Spleen (tissue), 11 donors: ENCODE results near the gene PRR15L. TPM values are rescaled to one million over a fixed set of nuclear protein-coding genes. Genes with fewer than 3 reads are reported as not detected.
A peak's percentile ranks its signal among the peaks of the same experiment; 100 is the strongest.

Source experiments
- DNase-seq: peaks from one replicate; pipeline ENCODE4 v3.0.0-alpha.2; 2020
- H3K27ac ChIP-seq, 8 donors: fragments of 200-600 bp; sonication (generic) in 7 of 8; 1 replicate in 4 of 8; 2 replicates in 4 of 8; pipeline versions ENCODE4 v1.5.0 to v1.8.0; 2016 to 2021; ENCODE audit warnings: inconsistent platforms in 4 of 8, mild to moderate bottlenecking in 4 of 8, moderate library complexity in 1 of 8
- H3K27me3 ChIP-seq, 7 donors: fragments of 200-600 bp; sonication (generic) in 6 of 7; replicated peaks in 1 of 7; 1 replicate in 4 of 7; 2 replicates in 3 of 7; pipeline versions ENCODE4 v1.5.0 to v1.8.0; 2016 to 2021; ENCODE audit warnings: inconsistent platforms in 3 of 7, mild to moderate bottlenecking in 1 of 7
- H3K36me3 ChIP-seq, 6 donors: fragments of 200-600 bp; sonication (generic) in 5 of 6; 1 replicate in 4 of 6; 2 replicates in 2 of 6; pipeline versions ENCODE4 v1.5.0 to v1.8.0; 2016 to 2021; ENCODE audit warnings: inconsistent platforms in 2 of 6
- H3K4me1 ChIP-seq, 6 donors: fragments of 200-600 bp; sonication (generic) in 5 of 6; 1 replicate in 3 of 6; 2 replicates in 3 of 6; pipeline versions ENCODE4 v1.5.0 to v1.8.0; 2016 to 2021; ENCODE audit warnings: inconsistent platforms in 3 of 6
- H3K4me3 ChIP-seq, 8 donors: fragments of 200-600 bp; sonication (generic) in 7 of 8; 1 replicate in 4 of 8; 2 replicates in 4 of 8; pipeline versions ENCODE4 v1.5.0 to v1.8.0; 2016 to 2021; ENCODE audit warnings: inconsistent platforms in 4 of 8, mild to moderate bottlenecking in 4 of 8, moderate library complexity in 2 of 8
- H3K9me3 ChIP-seq, 8 donors: fragments of 200-600 bp; sonication (generic) in 7 of 8; 1 replicate in 4 of 8; 2 replicates in 4 of 8; pipeline versions ENCODE4 v1.5.0 to v1.8.0; 2016 to 2021; ENCODE audit warnings: inconsistent platforms in 4 of 8
- CTCF ChIP-seq, 11 experiments: fragments of 200-600 bp in 7 of 11; fragments of 450-650 bp in 4 of 11; sonication (generic) in 4 of 11; IDR thresholded peaks in 8 of 11; conservative IDR thresholded peaks in 3 of 11; 1 replicate in 7 of 11; 2 replicates in 4 of 11; pipeline versions ENCODE4 v1.4.0 to v1.8.0; 2016 to 2021; ENCODE audit warnings: antibody characterized with exemption in 11 of 11, inconsistent platforms in 4 of 11, mild to moderate bottlenecking in 1 of 11
- POLR2A ChIP-seq, 3 donors: fragments of 450-650 bp; IDR thresholded peaks; one replicate each; pipeline ENCODE4 v1.5.1; 2017; ENCODE audit warnings: antibody characterized with exemption in 3 of 3, mild to moderate bottlenecking in 1 of 3
- POLR2AphosphoS5 ChIP-seq, 3 donors: sonication (generic); formaldehyde crosslinking; IDR thresholded peaks; one replicate each; pipeline ENCODE4 v1.5.1; 2017; ENCODE audit warnings: antibody characterized with exemption in 3 of 3
- WGBS, 5 donors: extraction: QIAGEN DNeasy Blood & Tissue Kit in 3 of 5; methylation state at CpG; one replicate each; pipeline versions ENCODE4 v1.1.5 to v1.1.7; 2013 to 2018; 5-methylcytosine and 5-hydroxymethylcytosine counted together
- intact Hi-C: fragments of 100-400 bp; cut with DNase I; formaldehyde crosslinking; loops from one replicate; pipeline ENCODE4 v1.15.0; 2023; ENCODE audit warnings: low total_unique reads
- polyA plus RNA-seq, 3 donors: library from polyadenylated mRNA; stranded (reverse); fragments of 200-250 nt; gene quantifications; one replicate each; pipeline ENCODE4 v1.2.1, GENCODE V29; 2013
- total RNA-seq, 7 donors: library from RNA; depleted of rRNA in 3 of 7; stranded (reverse); fragments of >200 nt in 3 of 7; fragmentation: NEBNext Ultra II Directional in 4 of 7; extraction: Animal tissue kit (Norgen Biotek cat#: 25700) in 4 of 7; gene quantifications; one replicate each; pipeline versions ENCODE4 v1.1.0 to v1.2.1, GENCODE V29; 2016 to 2021
- donor health status: healthy with polysubstance abuse.
- donor health status: DM: no; HTN: no; CAD: no; lungs with moderate emphysema.
- donor health status: DM: no; HTN: no; CAD: no.
- donor health status: Bipolar disorder and iron deficiency.
- donor health status: healthy.
- donor health status: DM: no; HTN: no; CAD: no.
- donor health status: DM: yes; HTN: yes; CAD: no.

Gene PRR15L
- total and polyA plus RNA-seq, 10 donors: 0.16 TPM; not detected in 9

GRCh38 chr17:47929218-47930000 lies 28.3 kb downstream of the PRR15L start:
- Histone ChIP-seq H3K4me3 (no peak overlapping the region), H3K27me3 (no peaks in the 10 kb centered on the region), H3K4me1 (no peaks in the 10 kb centered on the region), H3K9me3 (no peaks in the 10 kb centered on the region), H3K27ac (no peak overlapping the region), H3K36me3 (peaks cover 2 to 68% (median 58%) of the 10 kb centered on the region in 6 donors)
- intact Hi-C loops: no loop called here
- TF ChIP-seq POLR2A (IDR thresholded peaks at IDR 0.05): no peak
- no peak for TF ChIP-seq CTCF (IDR thresholded peaks at IDR 0.05 in 8 of 11, conservative IDR thresholded peaks at IDR 0.05 in 3 of 11)
- TF ChIP-seq POLR2AphosphoS5 (IDR thresholded peaks at IDR 0.05): no peak
- WGBS, 5 donors: 72 to 89% (median 84%) methylated on average over 9 to 10 of the region's 10 CpGs
- DNase-seq: peak; percentile 33

- intact Hi-C loops: no loop called here
- TF ChIP-seq CTCF (IDR thresholded peaks at IDR 0.05 in 8 of 11, conservative IDR thresholded peaks at IDR 0.05 in 3 of 11): no peak
- no peak for TF ChIP-seq POLR2AphosphoS5 (IDR thresholded peaks at IDR 0.05)
- TF ChIP-seq POLR2A (IDR thresholded peaks at IDR 0.05): no peak
- no peak for DNase-seq
- no peak overlapping the region for H3K27ac ChIP-seq
- H3K9me3 ChIP-seq: no peaks in the 10 kb centered on the region
- no peaks in the 10 kb centered on the region for H3K27me3 ChIP-seq
- no peaks in the 10 kb centered on the region for H3K4me1 ChIP-seq
- 33 to 55% (median 39%) methylated on average over 2 of the region's 2 CpGs for WGBS, 5 donors
- H3K36me3 ChIP-seq: peaks cover 2 to 78% (median 68%) of the 10 kb centered on the region in 6 donors
- no peak overlapping the region for H3K4me3 ChIP-seq
Measured at GRCh38 chr17:47928415-47928814, 29.3 kb downstream of the PRR15L start.

- DNase-seq: no peak
Measured at GRCh38 chr17:47927821-47928400, 29.8 kb downstream of the PRR15L start.

GRCh38 chr17:47925678-47925988 lies 32.0 kb downstream of the PRR15L start:
- no peak for TF ChIP-seq POLR2AphosphoS5 (IDR thresholded peaks at IDR 0.05)
- TF ChIP-seq CTCF (IDR thresholded peaks at IDR 0.05 in 8 of 11, conservative IDR thresholded peaks at IDR 0.05 in 3 of 11): no peak
- TF ChIP-seq POLR2A (IDR thresholded peaks at IDR 0.05): no peak

More at GRCh38 chr17:47927821-47928400, 29.8 kb downstream of the PRR15L start:
- intact Hi-C loops: no loop called here
- Histone ChIP-seq H3K9me3 (no peaks in the 10 kb centered on the region), H3K36me3 (peaks cover 2 to 83% (median 73%) of the 10 kb centered on the region in 6 donors), H3K27me3 (no peaks in the 10 kb centered on the region), H3K4me1 (no peaks in the 10 kb centered on the region), H3K27ac (no peak overlapping the region), H3K4me3 (no peak overlapping the region)
- no peak for TF ChIP-seq POLR2A (IDR thresholded peaks at IDR 0.05)
- peak in 1 of 3 donors; percentile 19 for TF ChIP-seq POLR2AphosphoS5 (IDR thresholded peaks at IDR 0.05)
- 91 to 95% (median 94%) methylated on average over 18 to 20 of the region's 20 CpGs for WGBS, 5 donors

More at GRCh38 chr17:47925678-47925988, 32.0 kb downstream of the PRR15L start:
- DNase-seq: no peak
- Histone ChIP-seq H3K4me1 (no peaks in the 10 kb centered on the region), H3K27me3 (no peaks in the 10 kb centered on the region), H3K9me3 (no peaks in the 10 kb centered on the region), H3K27ac (no peak overlapping the region), H3K4me3 (no peak overlapping the region), H3K36me3 (peaks cover 2 to 99% (median 77%) of the 10 kb centered on the region in 6 donors)
- intact Hi-C loops: no loop called here
- 92 to 96% (median 94%) methylated on average over 2 to 3 of the region's 3 CpGs for WGBS, 5 donors
